Esophagus squamous epithelium (tissue), 4 donors: ENCODE data around the gene AOPEP.

Experiments used
- CTCF ChIP-seq, 6 experiments: fragments of 450-650 bp in 4 of 6; fragments of 200-600 bp in 2 of 6; sonication (generic) in 2 of 6; IDR thresholded peaks; one replicate each; pipeline ENCODE4 v1.5.1; 2016 to 2019; ENCODE audit warnings: antibody characterized with exemption in 6 of 6, mild to moderate bottlenecking in 4 of 6, moderate library complexity in 4 of 6
- POLR2A ChIP-seq, 4 donors: fragments of 450-650 bp; IDR thresholded peaks; one replicate each; pipeline ENCODE4 v1.6.1; 2017; ENCODE audit warnings: antibody characterized with exemption in 4 of 4, mild to moderate bottlenecking in 4 of 4, moderate library complexity in 3 of 4

DNA sequence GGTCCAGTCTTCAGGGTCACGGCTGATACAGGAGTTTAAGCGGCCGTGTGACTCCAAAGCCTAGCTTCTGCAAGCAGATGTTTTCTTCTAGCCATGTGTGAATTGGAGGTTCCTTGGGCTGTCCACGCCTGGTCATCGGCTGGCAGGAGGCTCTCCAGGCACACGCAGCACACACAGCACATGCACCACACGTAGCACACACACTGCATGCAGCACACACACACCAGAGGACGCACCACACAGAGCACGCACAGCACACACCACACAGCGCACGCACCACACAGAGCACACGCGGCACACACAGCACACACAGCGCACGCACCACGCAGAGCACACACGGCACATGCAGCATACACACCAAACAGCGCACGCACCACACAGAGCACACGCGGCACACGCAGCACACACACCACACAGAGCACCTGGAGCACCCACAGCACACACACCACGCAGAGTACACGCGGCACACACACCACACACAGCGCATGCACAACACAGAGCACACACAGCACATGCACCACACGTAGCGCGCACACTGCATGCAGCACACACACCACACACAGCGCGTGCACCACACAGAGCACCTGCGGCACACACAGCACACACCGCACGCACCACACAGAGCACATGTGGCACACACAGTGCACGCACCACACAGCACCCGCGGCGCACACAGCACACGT is 356.7 kb downstream of the AOPEP start:
- TF ChIP-seq CTCF (IDR thresholded peaks at IDR 0.05), result no peak
- no peak for TF ChIP-seq POLR2A (IDR thresholded peaks at IDR 0.05)
